Measurements from ENCODE around the gene FMN1.

FMN1 gene

DNA sequence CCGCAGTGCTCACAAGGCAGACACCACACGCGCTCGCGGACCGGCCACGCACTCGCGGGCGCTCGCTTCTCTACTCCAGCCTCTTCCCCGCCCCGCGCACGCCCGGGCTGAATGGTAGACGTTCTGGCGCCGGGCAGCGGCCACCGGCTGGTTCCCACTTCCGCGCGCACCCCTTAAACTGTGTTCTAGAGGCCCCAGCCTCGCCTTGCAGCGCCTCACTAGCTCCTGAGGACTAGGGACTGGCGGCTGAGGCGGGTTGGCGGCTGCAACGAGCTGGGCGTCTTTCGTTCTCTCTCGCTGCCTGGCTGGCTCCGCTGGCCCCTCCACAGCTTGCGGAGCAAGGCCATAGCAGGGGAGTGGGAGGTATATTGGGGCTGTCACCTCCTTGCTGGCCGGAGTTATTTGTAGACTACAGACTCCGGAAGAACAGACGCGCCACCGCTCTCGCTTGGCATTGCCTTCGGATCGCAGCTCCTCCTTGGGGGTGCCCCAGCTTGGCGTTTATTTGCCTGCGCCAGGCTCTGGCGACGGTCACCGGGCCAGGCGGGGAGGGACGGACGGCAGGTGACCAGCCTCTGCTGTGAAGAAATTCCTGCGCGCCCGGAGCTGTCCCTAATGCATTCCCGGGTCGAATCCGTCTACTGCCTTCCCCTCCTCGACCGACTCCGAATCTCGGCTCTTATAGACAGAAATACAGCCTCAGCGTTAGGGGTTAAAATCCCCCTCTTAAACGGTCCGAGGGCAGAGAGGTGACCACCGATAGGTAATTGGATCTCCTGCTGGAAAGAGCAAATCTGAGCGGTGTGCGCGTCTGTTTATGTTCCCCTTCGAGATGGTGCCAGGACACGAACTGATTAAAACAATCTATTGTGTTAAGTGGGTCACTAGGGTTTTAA, 475.4 kb downstream of the FMN1 start:
- H3K4me3 ChIP-seq (IDR thresholded peaks at IDR 0.05; ENCODE audit: insufficient read depth, low read depth, low read length) = no peak overlapping the region
- H3K79me2 ChIP-seq (ENCODE audit: insufficient read depth, low read depth) = no peaks in the 10 kb centered on the region
- H3K27me3 ChIP-seq (ENCODE audit: insufficient read depth, low read depth) = no peaks in the 10 kb centered on the region
- H3K9ac ChIP-seq = no peak overlapping the region
- H4K20me1 ChIP-seq (ENCODE audit: insufficient read depth) = no peaks in the 10 kb centered on the region
- no peak overlapping the region for H3K4me2 ChIP-seq
- no peak overlapping the region for H2AFZ ChIP-seq (ENCODE audit: low read depth)
- H3K27ac ChIP-seq = no peak overlapping the region
- no peak for TF ChIP-seq CTCF (conservative IDR thresholded peaks at IDR 0.05; ENCODE audit: low read depth, low read length)
- H3K4me1 ChIP-seq (ENCODE audit: low read depth, poor library complexity, severe bottlenecking) = peaks cover 30% of the 10 kb centered on the region
- H3K36me3 ChIP-seq (ENCODE audit: insufficient read depth) = no peaks in the 10 kb centered on the region

DNA sequence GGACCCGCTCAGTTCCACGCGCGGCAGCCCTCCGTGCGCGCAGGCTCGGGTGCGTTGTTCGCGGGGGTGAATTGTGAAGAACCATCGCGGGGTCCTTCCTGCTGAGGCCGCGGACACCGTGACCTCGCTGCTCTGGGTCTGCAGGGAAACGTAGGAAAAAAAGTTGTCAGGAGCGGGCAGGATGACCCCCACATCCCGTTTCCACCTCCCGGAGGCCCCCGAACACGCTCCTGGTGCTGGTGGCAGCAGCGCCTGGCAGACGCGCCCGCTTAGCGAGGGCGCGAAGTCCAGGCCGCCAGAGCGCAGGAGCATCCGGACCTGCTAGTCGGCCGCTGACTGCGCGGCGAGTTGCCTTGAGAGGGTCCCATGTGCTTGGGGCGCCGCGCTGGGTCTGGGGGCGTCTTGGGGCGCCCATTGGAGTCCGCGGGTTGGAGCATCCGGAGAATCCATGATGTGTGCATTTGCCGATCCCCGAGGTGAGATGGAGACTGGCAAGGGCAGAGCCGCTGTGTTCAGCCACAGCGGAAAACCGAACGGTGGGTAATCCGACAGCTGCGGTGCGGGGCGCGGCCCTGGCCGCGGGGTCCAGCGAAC, 476.2 kb downstream of the FMN1 start:
- Histone ChIP-seq H3K9ac (no peak overlapping the region), H3K79me2 (ENCODE audit: insufficient read depth, low read depth) (no peaks in the 10 kb centered on the region), H3K4me3 (IDR thresholded peaks at IDR 0.05; ENCODE audit: insufficient read depth, low read depth, low read length) (no peak overlapping the region), H3K27me3 (ENCODE audit: insufficient read depth, low read depth) (no peaks in the 10 kb centered on the region), H3K36me3 (ENCODE audit: insufficient read depth) (no peaks in the 10 kb centered on the region), H4K20me1 (ENCODE audit: insufficient read depth) (no peaks in the 10 kb centered on the region), H2AFZ (ENCODE audit: low read depth) (no peak overlapping the region), H3K4me1 (ENCODE audit: low read depth, poor library complexity, severe bottlenecking) (peaks cover 22% of the 10 kb centered on the region), H3K27ac (no peak overlapping the region), H3K4me2 (no peak overlapping the region)
- no peak for TF ChIP-seq CTCF (conservative IDR thresholded peaks at IDR 0.05; ENCODE audit: low read depth, low read length)

DNA sequence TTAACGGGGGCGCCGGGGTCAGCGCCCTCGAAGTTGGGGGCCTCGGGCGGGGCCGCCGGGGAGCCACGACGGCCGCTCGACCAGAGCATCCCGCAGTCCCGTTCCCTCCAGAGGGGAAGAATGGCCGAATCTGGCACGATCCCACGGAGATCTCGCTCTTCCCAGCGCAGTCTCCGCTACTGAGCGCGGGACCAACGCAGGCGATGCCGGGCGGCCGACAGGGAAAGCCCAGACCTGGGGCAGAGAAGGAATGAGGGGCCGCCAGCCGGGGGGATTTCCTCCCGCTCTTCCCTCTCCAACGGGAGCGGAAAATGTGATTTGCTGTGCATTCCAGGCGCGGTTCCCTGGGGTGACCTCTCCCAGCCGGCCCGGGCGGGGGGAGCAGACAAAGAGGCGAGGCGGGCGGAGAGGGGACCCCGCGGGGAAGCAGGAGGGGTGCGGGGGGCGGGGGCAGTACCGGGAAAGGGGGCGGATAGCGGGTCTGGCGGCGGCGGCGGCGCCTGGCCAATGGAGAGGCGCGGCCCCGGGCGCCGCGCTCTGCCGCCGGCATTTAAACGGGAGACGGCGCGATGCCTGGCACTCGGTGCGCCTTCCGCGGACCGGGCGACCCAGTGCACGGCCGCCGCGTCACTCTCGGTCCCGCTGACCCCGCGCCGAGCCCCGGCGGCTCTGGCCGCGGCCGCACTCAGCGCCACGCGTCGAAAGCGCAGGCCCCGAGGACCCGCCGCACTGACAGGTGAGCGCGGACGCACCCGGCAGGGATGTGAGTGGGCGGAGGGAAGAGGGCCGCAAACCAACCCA, 476.9 kb downstream of the FMN1 start, which contains the start of gene GREM1:
Gene GREM1 (plus strand): TSS at position 579 of the 801 bp plus-strand sequence. CDS start 12,687 bp downstream, outside the sequence.
- no peaks in the 10 kb centered on the region for H3K79me2 ChIP-seq (ENCODE audit: insufficient read depth, low read depth)
- H2AFZ ChIP-seq (ENCODE audit: low read depth) = no peak within 1 kb of the TSS
- no peak within 1 kb of the TSS for H3K4me3 ChIP-seq (IDR thresholded peaks at IDR 0.05; ENCODE audit: insufficient read depth, low read depth, low read length)
- H3K4me1 ChIP-seq (ENCODE audit: low read depth, poor library complexity, severe bottlenecking) = peaks cover 15% of the 10 kb centered on the region
- no peak for TF ChIP-seq CTCF (conservative IDR thresholded peaks at IDR 0.05; ENCODE audit: low read depth, low read length)
- no peaks in the 10 kb centered on the region for H4K20me1 ChIP-seq (ENCODE audit: insufficient read depth)
- H3K36me3 ChIP-seq (ENCODE audit: insufficient read depth) = no peaks in the 10 kb centered on the region
- no peak within 1 kb of the TSS for H3K9ac ChIP-seq
- H3K27ac ChIP-seq = no peak within 1 kb of the TSS
- H3K27me3 ChIP-seq (ENCODE audit: insufficient read depth, low read depth) = no peaks in the 10 kb centered on the region
- no peak within 1 kb of the TSS for H3K4me2 ChIP-seq

GRCh38 chr15:32716915-32717425, 477.5 kb downstream of the FMN1 start:
- Histone ChIP-seq H3K36me3 (ENCODE audit: insufficient read depth) (no peaks in the 10 kb centered on the region), H4K20me1 (ENCODE audit: insufficient read depth) (no peaks in the 10 kb centered on the region), H3K4me1 (ENCODE audit: low read depth, poor library complexity, severe bottlenecking) (peaks cover 9% of the 10 kb centered on the region), H3K27ac (no peak overlapping the region), H3K4me2 (no peak overlapping the region), H2AFZ (ENCODE audit: low read depth) (no peak overlapping the region), H3K4me3 (IDR thresholded peaks at IDR 0.05; ENCODE audit: insufficient read depth, low read depth, low read length) (no peak overlapping the region), H3K9ac (no peak overlapping the region), H3K79me2 (ENCODE audit: insufficient read depth, low read depth) (no peaks in the 10 kb centered on the region), H3K27me3 (ENCODE audit: insufficient read depth, low read depth) (no peaks in the 10 kb centered on the region)
- no peak for TF ChIP-seq CTCF (conservative IDR thresholded peaks at IDR 0.05; ENCODE audit: low read depth, low read length)
